NT2/D1 (cell line): Measurements from ENCODE around the gene PACSIN2.

Source experiments
- SUZ12 ChIP-seq: IDR thresholded peaks from 2 replicates; pipeline ENCODE4 v1.6.1; 2011; ENCODE audit not compliant: insufficient read length, insufficient read depth; ENCODE audit errors: extremely low read depth
- YY1 ChIP-seq: IDR thresholded peaks from 2 replicates; pipeline ENCODE4 v1.6.1; 2011; ENCODE audit not compliant: insufficient read length, insufficient read depth

DNA sequence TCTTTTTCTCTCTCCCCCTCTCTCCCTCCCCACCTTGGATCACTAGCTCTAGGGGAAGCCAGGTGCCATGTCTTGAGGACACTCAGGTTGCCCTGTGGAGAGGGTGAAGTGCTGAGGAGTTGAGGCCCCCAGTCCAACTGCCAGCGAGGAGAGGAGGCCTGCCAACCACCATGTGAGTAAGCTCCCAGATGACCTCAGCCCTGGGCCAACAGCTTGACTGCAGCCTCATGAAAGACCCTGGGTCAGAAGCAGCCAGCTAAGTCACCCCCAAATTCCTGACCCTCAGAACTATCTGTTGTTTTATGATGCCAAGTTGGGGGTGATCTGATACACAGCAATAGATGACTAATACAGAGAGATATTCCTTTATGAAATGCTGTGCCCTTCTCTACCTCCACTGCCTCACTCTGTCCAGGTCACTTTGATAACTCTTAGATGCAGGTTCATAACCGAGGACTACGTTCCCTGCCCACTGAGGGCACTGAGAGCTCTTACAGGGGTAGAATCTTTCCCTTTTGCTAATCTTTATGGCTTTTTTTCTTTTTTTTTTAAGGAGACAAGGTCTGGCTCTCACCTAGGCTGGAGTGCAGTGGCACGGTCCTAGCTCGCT lies 165.9 kb downstream of the PACSIN2 start:
- TF ChIP-seq YY1 (no peak), SUZ12 (no peak)
